HepG2 (cell line): ENCODE measurements around the gene SSNA1.

Source experiments
- HMG20B ChIP-seq: conservative IDR thresholded peaks from 2 replicates; pipeline ENCODE4 v1.6.1; 2016; ENCODE audit warnings: missing genetic modification reagents, missing compliant biosample characterization
- HNRNPUL1 ChIP-seq: fragments of 200-400 bp; formaldehyde crosslinking; IDR thresholded peaks from 2 replicates; pipeline ENCODE4 v1.6.1; 2017; ENCODE audit warnings: low read depth, mild to moderate bottlenecking, low read length, moderate library complexity
- MIER3 ChIP-seq: IDR thresholded peaks from 2 replicates; pipeline ENCODE4 v1.6.1; 2016; ENCODE audit warnings: missing compliant biosample characterization, borderline replicate concordance
- NR1H2 ChIP-seq: sonication (generic); formaldehyde crosslinking; IDR thresholded peaks from 2 replicates; pipeline ENCODE4 v1.8.1; 2022; ENCODE audit warnings: low read depth, missing genetic modification reagents, borderline replicate concordance
- NR2F6 ChIP-seq, 2 experiments: IDR thresholded peaks; 2 replicates each; pipeline ENCODE4 v1.6.1; 2016; ENCODE audit warnings: antibody characterized with exemption in 1 of 2, mild to moderate bottlenecking in 1 of 2
- RAD51 ChIP-seq: fragments of 450-650 bp; IDR thresholded peaks from 2 replicates; pipeline ENCODE4 v1.6.1; 2016; ENCODE audit warnings: borderline replicate concordance
- RARA ChIP-seq: IDR thresholded peaks from 2 replicates; pipeline ENCODE4 v1.6.1; 2016; ENCODE audit warnings: missing genetic modification reagents, missing compliant biosample characterization
- ZNF138 ChIP-seq: sonication (generic); formaldehyde crosslinking; IDR thresholded peaks from 2 replicates; pipeline ENCODE4 v1.5.0; 2020; ENCODE audit warnings: mild to moderate bottlenecking, low read depth, missing genetic modification reagents
- ZNF354B ChIP-seq: sonication (generic); formaldehyde crosslinking; IDR thresholded peaks from 2 replicates; pipeline ENCODE4 v1.8.0; 2022; ENCODE audit warnings: mild to moderate bottlenecking, missing genetic modification reagents
- TF ChIP-seq, protein P1 (sequence below): sonication (generic); formaldehyde crosslinking; IDR thresholded peaks from 2 replicates; pipeline ENCODE4 v1.5.0; 2020; ENCODE audit warnings: mild to moderate bottlenecking, missing genetic modification reagents, moderate library complexity

DNA sequence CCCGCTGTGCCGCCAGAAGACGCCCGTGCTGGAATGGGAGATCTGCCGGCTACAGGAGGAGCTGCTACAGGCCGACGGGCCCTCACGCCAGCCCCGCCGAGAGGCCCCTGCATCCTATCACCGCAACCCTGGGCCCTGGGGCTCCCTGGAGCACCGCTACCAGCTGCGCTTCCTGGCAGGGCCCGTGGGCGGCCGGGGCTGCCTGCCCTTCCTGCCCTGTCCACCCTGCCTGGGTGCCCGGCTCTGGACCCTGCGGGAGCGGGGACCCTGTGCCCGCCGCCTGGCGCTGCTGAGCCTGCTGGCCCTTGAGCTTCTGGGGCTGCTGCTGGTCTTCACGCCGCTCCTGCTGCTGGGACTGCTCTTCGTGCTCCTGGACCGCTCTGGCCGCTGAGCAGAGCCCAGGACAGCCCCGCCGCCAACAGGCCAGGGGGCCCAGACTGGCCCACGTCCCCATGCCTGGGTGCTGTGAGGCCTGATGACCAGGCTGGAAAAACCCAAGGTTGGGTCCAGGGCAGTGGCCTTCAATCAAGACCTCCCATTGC is 29.8 kb downstream of the SSNA1 start:
- no peak for TF ChIP-seq NR2F6 (IDR thresholded peaks at IDR 0.05)
- no peak for TF ChIP-seq NR2F6 (CRISPR knock-in tag; IDR thresholded peaks at IDR 0.05)
- no peak for TF ChIP-seq RARA (CRISPR knock-in tag)
- no peak for TF ChIP-seq ZNF354B (CRISPR knock-in tag)
- no peak for TF ChIP-seq ZNF138 (CRISPR knock-in tag)
- no peak for TF ChIP-seq RAD51
- TF ChIP-seq, protein P1, sequence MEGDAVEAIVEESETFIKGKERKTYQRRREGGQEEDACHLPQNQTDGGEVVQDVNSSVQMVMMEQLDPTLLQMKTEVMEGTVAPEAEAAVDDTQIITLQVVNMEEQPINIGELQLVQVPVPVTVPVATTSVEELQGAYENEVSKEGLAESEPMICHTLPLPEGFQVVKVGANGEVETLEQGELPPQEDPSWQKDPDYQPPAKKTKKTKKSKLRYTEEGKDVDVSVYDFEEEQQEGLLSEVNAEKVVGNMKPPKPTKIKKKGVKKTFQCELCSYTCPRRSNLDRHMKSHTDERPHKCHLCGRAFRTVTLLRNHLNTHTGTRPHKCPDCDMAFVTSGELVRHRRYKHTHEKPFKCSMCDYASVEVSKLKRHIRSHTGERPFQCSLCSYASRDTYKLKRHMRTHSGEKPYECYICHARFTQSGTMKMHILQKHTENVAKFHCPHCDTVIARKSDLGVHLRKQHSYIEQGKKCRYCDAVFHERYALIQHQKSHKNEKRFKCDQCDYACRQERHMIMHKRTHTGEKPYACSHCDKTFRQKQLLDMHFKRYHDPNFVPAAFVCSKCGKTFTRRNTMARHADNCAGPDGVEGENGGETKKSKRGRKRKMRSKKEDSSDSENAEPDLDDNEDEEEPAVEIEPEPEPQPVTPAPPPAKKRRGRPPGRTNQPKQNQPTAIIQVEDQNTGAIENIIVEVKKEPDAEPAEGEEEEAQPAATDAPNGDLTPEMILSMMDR (CRISPR knock-in tag) = no peak
- TF ChIP-seq MIER3 (CRISPR knock-in tag) = no peak
- TF ChIP-seq HNRNPUL1 = no peak
- no peak for TF ChIP-seq HMG20B (CRISPR knock-in tag)
- TF ChIP-seq NR1H2 = no peak
